ENCODE measurements around the gene TGM1.
A peak's percentile ranks its signal among the peaks of the same experiment; 100 is the strongest.

The TGM1 gene

GRCh38 chr14:24272467-24272866 lies 9.5 kb upstream of the TGM1 start:
- DNase-seq (ENCODE audit: insufficient read length, low spot score) = no peak
- no peak for FAIRE-seq
- no peak for TF ChIP-seq SPI1 (IDR thresholded peaks at IDR 0.05; ENCODE audit: low read depth, low read length)
- TF ChIP-seq POU2F2 (IDR thresholded peaks at IDR 0.05; ENCODE audit: low read depth, low read length) = no peak
- no peak for TF ChIP-seq POLR2A (IDR thresholded peaks at IDR 0.05; ENCODE audit: low read depth, low read length)
- TF ChIP-seq PAX5 (IDR thresholded peaks at IDR 0.05; ENCODE audit: insufficient read depth, low read length, severe bottlenecking) = no peak
- TF ChIP-seq TAF1 (IDR thresholded peaks at IDR 0.05; ENCODE audit: low read depth, low read length) = no peak
- TF ChIP-seq POLR2AphosphoS5 (IDR thresholded peaks at IDR 0.05; ENCODE audit: low read depth, low read length) = no peak

GRCh38 chr14:24271834-24272263 lies 8.9 kb upstream of the TGM1 start:
- FAIRE-seq (no peak), DNase-seq (ENCODE audit: insufficient read length, low spot score) (no peak)
- TF ChIP-seq SPI1 (IDR thresholded peaks at IDR 0.05; ENCODE audit: low read depth, low read length) = no peak
- no peak for TF ChIP-seq POU2F2 (IDR thresholded peaks at IDR 0.05; ENCODE audit: low read depth, low read length)
- TF ChIP-seq PAX5 (IDR thresholded peaks at IDR 0.05; ENCODE audit: insufficient read depth, low read length, severe bottlenecking) = no peak
- no peak for TF ChIP-seq POLR2A (IDR thresholded peaks at IDR 0.05; ENCODE audit: low read depth, low read length)
- no peak for TF ChIP-seq POLR2AphosphoS5 (IDR thresholded peaks at IDR 0.05; ENCODE audit: low read depth, low read length)
- TF ChIP-seq TAF1 (IDR thresholded peaks at IDR 0.05; ENCODE audit: low read depth, low read length) = no peak

- DNase-seq (ENCODE audit: insufficient read length, low spot score) (peak; percentile 97), FAIRE-seq (peak; percentile 95)
- TF ChIP-seq POLR2A (IDR thresholded peaks at IDR 0.05; ENCODE audit: low read depth, low read length) (peak; percentile 79; the same call in 1 of the 2 replicates), POU2F2 (IDR thresholded peaks at IDR 0.05; ENCODE audit: low read depth, low read length) (0 out of 2 replicates have a peak, but pooled peaks have one; percentile 22), TAF1 (IDR thresholded peaks at IDR 0.05; ENCODE audit: low read depth, low read length) (no peak; the same call in 1 of the 2 replicates), SPI1 (IDR thresholded peaks at IDR 0.05; ENCODE audit: low read depth, low read length) (no peak), POLR2AphosphoS5 (IDR thresholded peaks at IDR 0.05; ENCODE audit: low read depth, low read length) (no peak), PAX5 (IDR thresholded peaks at IDR 0.05; ENCODE audit: insufficient read depth, low read length, severe bottlenecking) (peak; percentile 33)
Measured at GRCh38 chr14:24271134-24271833, 8.3 kb upstream of the TGM1 start, which contains the start of gene RABGGTA. Gene RABGGTA (minus strand): TSS chr14:24271597. CDS start chr14:24271115, 482 bp downstream.

GRCh38 chr14:24270537-24271133 lies 7.7 kb upstream of the TGM1 start:
- FAIRE-seq = no peak
- TF ChIP-seq PAX5 (IDR thresholded peaks at IDR 0.05; ENCODE audit: insufficient read depth, low read length, severe bottlenecking) (no peak), SPI1 (IDR thresholded peaks at IDR 0.05; ENCODE audit: low read depth, low read length) (no peak), TAF1 (IDR thresholded peaks at IDR 0.05; ENCODE audit: low read depth, low read length) (no peak), POU2F2 (IDR thresholded peaks at IDR 0.05; ENCODE audit: low read depth, low read length) (no peak), POLR2AphosphoS5 (IDR thresholded peaks at IDR 0.05; ENCODE audit: low read depth, low read length) (no peak), POLR2A (IDR thresholded peaks at IDR 0.05; ENCODE audit: low read depth, low read length) (no peak)
- no peak for DNase-seq (ENCODE audit: insufficient read length, low spot score)

- DNase-seq (ENCODE audit: insufficient read length, low spot score) (no peak), FAIRE-seq (no peak)
- no peak for TF ChIP-seq POLR2AphosphoS5 (IDR thresholded peaks at IDR 0.05; ENCODE audit: low read depth, low read length)
- no peak for TF ChIP-seq POLR2A (IDR thresholded peaks at IDR 0.05; ENCODE audit: low read depth, low read length)
- no peak for TF ChIP-seq SPI1 (IDR thresholded peaks at IDR 0.05; ENCODE audit: low read depth, low read length)
- no peak for TF ChIP-seq PAX5 (IDR thresholded peaks at IDR 0.05; ENCODE audit: insufficient read depth, low read length, severe bottlenecking)
- no peak for TF ChIP-seq POU2F2 (IDR thresholded peaks at IDR 0.05; ENCODE audit: low read depth, low read length)
- TF ChIP-seq TAF1 (IDR thresholded peaks at IDR 0.05; ENCODE audit: low read depth, low read length) = no peak
Measured at GRCh38 chr14:24269910-24270536, 7.0 kb upstream of the TGM1 start.

GRCh38 chr14:24269368-24269767 lies 6.4 kb upstream of the TGM1 start:
- DNase-seq (ENCODE audit: insufficient read length, low spot score) (no peak), FAIRE-seq (no peak)
- TF ChIP-seq SPI1 (IDR thresholded peaks at IDR 0.05; ENCODE audit: low read depth, low read length) (no peak), POLR2AphosphoS5 (IDR thresholded peaks at IDR 0.05; ENCODE audit: low read depth, low read length) (no peak), PAX5 (IDR thresholded peaks at IDR 0.05; ENCODE audit: insufficient read depth, low read length, severe bottlenecking) (no peak), TAF1 (IDR thresholded peaks at IDR 0.05; ENCODE audit: low read depth, low read length) (no peak), POLR2A (IDR thresholded peaks at IDR 0.05; ENCODE audit: low read depth, low read length) (no peak), POU2F2 (IDR thresholded peaks at IDR 0.05; ENCODE audit: low read depth, low read length) (no peak)

- FAIRE-seq = no peak
- TF ChIP-seq PAX5 (IDR thresholded peaks at IDR 0.05; ENCODE audit: insufficient read depth, low read length, severe bottlenecking) = no peak
- no peak for TF ChIP-seq POLR2AphosphoS5 (IDR thresholded peaks at IDR 0.05; ENCODE audit: low read depth, low read length)
- TF ChIP-seq SPI1 (IDR thresholded peaks at IDR 0.05; ENCODE audit: low read depth, low read length) = no peak
- TF ChIP-seq TAF1 (IDR thresholded peaks at IDR 0.05; ENCODE audit: low read depth, low read length) = no peak
- TF ChIP-seq POU2F2 (IDR thresholded peaks at IDR 0.05; ENCODE audit: low read depth, low read length) = no peak
- no peak for TF ChIP-seq POLR2A (IDR thresholded peaks at IDR 0.05; ENCODE audit: low read depth, low read length)
- DNase-seq (ENCODE audit: insufficient read length, low spot score) = no peak
Measured at GRCh38 chr14:24268225-24268624, 5.2 kb upstream of the TGM1 start.

- no peak for FAIRE-seq
- DNase-seq (ENCODE audit: insufficient read length, low spot score) = no peak
- TF ChIP-seq PAX5 (IDR thresholded peaks at IDR 0.05; ENCODE audit: insufficient read depth, low read length, severe bottlenecking) (no peak), SPI1 (IDR thresholded peaks at IDR 0.05; ENCODE audit: low read depth, low read length) (no peak), POLR2AphosphoS5 (IDR thresholded peaks at IDR 0.05; ENCODE audit: low read depth, low read length) (no peak), POU2F2 (IDR thresholded peaks at IDR 0.05; ENCODE audit: low read depth, low read length) (no peak), TAF1 (IDR thresholded peaks at IDR 0.05; ENCODE audit: low read depth, low read length) (no peak), POLR2A (IDR thresholded peaks at IDR 0.05; ENCODE audit: low read depth, low read length) (no peak)
Measured at GRCh38 chr14:24267516-24267915, 4.5 kb upstream of the TGM1 start.

Measured in GM12891 (cell line).